Tongue (tissue), 2 donors: ENCODE measurements around the gene FDX1. TPM values are rescaled to one million over a fixed set of nuclear protein-coding genes. Genes with fewer than 3 reads are reported as not detected.

Experiments
- DNase-seq: peaks from one replicate; pipeline ENCODE4 v3.0.0-alpha.2; 2015
- total RNA-seq: library from RNA; depleted of rRNA; stranded (reverse); fragments of >200 nt; gene quantifications from one replicate; pipeline ENCODE4 v1.2.3, GENCODE V29; 2014

FDX1 gene
- total RNA-seq, 1 donor from 2014 or later, result 15.1 TPM

DNA sequence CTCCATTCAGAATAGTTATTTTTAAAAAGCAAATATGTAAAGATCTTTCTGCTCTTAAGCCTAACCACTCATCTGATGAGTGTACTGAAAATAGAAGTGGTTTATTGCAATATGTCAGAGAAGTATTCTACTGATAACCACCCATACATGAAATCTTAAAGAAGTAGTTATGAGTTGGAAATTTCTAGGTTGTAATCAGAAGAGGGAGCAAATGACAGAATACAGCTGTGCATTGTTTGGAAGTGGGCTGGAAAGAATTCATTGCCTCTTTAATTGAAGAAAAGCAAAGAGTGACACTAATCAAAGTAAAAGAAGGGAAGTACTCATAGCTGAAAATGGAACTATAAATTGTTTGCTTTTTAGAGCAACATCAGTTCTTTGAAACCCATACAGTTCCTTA, 39.4 kb downstream of the FDX1 start:
- DNase-seq, result no peak

GRCh38 chr11:110470716-110471115, 41.0 kb downstream of the FDX1 start:
- DNase-seq, result no peak

- no peak for DNase-seq
Measured at GRCh38 chr11:110471371-110471770, 41.6 kb downstream of the FDX1 start.

- DNase-seq, result no peak
Measured at GRCh38 chr11:110472858-110473257, 43.1 kb downstream of the FDX1 start.

GRCh38 chr11:110473706-110474105, 44.0 kb downstream of the FDX1 start:
- peak; percentile 26 for DNase-seq

DNA sequence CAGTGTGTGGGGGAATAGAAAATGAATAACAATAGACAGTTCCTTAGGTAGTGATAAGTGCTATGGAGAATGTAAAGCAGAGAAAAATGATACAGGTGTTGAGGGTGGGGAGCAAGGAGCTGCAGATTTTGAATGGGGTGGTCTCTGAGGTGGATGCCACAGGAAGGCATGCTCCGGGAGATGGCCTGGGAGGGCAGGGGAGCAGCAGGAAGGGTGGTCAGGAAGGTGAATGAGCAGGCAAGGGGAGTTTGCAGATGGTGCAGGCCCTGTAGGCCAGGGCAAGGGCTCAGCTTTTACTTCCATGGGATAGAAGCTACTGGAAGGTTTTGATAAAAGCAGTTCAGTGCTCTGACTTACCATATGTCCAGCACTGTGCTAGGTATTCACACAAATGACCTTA, 44.8 kb downstream of the FDX1 start:
- no peak for DNase-seq

- DNase-seq, result peak; percentile 22
Measured at GRCh38 chr11:110475671-110476070, 45.9 kb downstream of the FDX1 start.

GRCh38 chr11:110478410-110478809, 48.7 kb downstream of the FDX1 start:
- no peak for DNase-seq

- DNase-seq, result peak; percentile 58
Measured at GRCh38 chr11:110479108-110480101, 49.7 kb downstream of the FDX1 start.

- no peak for DNase-seq
Measured at GRCh38 chr11:110481523-110481922, 51.8 kb downstream of the FDX1 start.

DNA sequence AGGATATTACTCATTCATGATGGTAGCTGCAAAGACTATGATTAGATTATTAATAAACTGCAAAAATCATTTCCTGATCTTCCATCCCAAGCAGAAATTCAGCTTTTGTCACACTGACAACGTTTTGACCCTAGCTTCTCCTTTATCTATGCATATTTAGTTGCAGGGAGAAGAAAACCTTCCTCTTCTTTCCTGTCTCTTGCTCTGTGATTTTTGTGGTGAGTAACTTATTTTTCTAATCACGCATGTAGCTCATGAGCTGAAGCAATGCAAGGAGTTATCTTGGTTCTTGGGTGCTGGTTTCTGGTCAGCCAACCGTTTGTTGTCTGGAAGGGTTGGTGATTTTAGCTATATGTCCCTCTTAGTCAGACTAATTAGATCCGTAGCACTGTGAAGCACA, 56.4 kb downstream of the FDX1 start:
- DNase-seq, result no peak

GRCh38 chr11:110488446-110488845, 58.7 kb downstream of the FDX1 start:
- DNase-seq, result no peak

GRCh38 chr11:110490886-110491285, 61.1 kb downstream of the FDX1 start:
- DNase-seq, result no peak

GRCh38 chr11:110491577-110492320, 62.0 kb downstream of the FDX1 start:
- DNase-seq, result peak; percentile 76

DNA sequence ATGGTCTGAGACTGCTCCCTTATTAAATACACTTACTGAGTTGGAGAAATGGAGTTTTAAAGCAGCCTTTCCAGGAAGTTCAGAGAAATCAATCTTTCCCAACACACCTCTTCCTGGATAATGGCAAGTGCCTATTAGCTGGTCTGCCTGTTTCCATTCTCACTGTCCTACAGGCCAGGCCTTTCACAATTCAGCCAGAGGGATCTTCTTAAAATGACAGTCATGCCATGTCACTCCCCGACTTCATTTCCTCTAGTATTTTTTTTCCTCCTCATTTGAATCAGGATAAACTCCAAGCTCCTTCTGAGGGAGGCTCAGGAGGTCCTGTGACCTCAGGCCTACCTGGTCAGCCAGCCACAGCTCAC, 62.6 kb downstream of the FDX1 start:
- DNase-seq, result no peak

DNA sequence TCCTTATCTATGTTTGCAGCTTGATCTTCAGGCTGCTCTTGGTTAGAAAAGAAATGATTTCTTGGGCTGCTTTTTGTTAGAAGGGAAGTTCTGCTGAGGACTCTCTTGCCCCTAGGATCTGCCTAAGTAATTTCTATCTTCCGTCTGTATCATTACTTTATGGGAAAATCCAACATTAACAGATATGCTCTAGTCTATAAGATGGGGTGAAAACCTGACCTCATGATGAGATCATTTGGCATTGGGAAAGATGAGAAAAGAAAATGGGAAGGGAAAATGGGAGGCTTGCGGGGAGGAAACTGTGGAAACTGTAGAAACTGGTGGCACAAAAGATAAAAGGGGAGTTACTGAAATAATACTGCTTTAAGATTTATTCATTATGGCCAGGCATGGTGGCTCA, 63.6 kb downstream of the FDX1 start:
- no peak for DNase-seq

DNA sequence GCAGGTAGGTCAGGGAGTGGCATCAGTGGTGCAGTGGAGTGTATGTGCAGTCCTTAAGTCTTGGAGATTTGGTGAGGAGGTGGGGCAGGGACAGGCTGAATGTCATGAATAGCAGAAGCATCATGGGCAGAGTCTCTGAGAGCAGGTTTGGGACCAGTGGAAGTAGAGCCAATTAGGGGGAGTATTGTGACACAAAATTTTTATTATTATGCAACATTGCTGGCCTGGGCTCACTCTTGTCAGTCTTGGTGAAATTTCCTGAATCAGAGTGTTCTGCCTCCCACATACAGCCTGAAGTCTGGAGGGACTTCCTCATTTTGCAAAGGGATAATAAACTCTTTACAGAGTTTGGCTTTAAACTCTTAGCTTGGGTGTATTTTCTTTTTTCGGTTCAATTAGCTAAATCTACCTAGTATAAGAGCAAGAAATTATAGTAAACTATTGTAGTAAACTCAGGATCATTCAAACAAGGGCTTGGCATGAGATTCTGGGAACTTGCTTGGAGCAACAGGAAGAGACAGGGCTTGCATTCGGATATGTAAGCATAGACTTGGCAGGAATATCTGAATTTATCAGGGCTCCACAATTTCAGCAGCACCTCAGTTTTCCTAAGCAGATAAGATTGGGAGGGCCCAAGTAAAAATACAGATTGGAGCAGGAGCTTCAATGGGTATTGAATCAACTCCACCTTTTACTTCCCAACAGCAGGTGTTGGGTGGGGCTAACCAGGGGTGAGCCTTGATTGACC, 67.7 kb downstream of the FDX1 start:
- no peak for DNase-seq

- no peak for DNase-seq
Measured at GRCh38 chr11:110501428-110501827, 71.7 kb downstream of the FDX1 start.

DNA sequence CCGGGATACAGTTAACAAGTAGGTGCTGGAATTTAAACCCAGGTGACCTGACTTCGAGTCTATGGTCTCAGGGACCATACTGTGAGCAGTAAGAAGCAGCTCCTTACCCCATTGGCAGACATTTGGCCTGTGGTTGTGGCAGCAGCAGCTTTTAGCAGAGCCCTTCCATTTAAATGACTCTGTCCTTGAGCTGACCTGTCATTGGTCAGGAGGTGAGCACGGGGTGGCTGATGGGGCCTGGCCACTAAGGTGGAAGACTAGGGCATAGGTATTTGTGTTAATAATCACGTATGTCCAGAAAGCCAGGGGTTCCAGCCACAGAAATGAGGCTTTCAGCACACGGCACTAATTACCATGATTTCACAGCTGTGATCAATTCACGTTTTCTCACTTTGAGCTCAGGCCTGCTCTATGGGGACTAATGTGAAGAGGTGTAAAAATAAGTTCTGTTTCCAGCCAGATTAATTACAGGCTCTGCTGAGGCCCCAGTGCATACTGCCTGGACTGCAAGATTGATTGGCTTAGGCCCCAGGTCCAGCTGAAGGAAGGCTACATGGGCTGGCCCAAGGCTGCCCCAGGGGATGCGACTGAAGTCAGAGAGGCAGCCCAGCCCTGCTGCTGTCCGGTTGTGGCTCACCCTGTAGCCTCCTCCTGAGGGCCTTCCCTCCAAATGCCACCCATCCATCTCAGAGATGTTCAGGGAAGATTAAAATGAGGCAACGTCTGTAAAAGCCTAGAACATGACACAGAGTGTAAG, 76.0 kb downstream of the FDX1 start:
- DNase-seq, result no peak

DNA sequence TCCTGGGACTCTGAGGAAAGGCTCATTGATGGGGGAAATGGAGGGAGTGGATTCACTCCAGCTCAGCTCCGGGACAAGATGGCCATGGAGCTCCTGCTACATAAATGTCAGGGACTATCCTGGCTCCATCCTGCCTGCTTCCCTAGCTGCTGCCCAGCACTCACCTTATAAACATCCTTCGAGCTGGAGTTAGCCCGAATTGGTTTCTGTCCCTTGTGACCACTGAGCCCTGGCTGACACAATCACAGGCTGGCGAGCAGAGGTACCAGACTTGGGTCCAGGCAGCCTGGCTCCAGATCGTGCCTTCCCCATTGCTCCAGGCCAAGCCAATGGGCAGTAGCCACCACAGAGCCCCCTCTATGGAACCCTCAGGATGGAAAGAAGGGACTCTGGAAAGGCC, 77.6 kb downstream of the FDX1 start:
- no peak for DNase-seq

- DNase-seq, result no peak
Measured at GRCh38 chr11:110508786-110509185, 79.0 kb downstream of the FDX1 start.

DNA sequence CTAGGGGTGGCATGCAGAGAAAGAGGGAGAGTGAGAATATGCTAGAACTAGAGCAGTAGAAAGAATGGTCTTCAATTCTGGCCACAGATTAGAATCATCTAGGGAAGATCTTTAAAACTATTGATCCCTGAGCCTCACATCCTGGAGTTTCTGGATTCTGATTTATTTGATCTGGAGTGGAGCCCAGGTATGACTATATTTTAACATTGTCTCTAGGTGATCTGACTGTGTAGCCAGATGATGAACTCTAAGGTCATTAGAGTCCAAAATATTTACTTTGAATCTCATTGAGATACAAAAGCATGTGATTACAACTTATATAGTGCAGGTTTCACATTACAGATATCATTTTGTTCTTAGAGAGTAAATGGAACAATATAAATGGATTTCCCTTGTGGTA, 79.7 kb downstream of the FDX1 start:
- no peak for DNase-seq
